Common myeloid progenitor, CD34-positive (primary cell): ENCODE measurements around the gene MEX3B.

Experiments
- CTCF ChIA-PET: fragments of 350-600 bp; sonication (Branson Sonifier 250); formaldehyde crosslinking; loops from one replicate; lab custom pipeline; 2021; ENCODE audit warnings: antibody characterized with exemption; lab: Charles Lee
- POLR2A ChIA-PET: fragments of 350-600 bp; sonication (Branson Sonifier 250); formaldehyde crosslinking; loops from one replicate; lab custom pipeline; 2021; ENCODE audit warnings: antibody characterized with exemption; lab: Charles Lee
- DNase-seq, 3 donors: peaks; one replicate each; pipeline versions ENCODE4 v3.0.0 to v3.0.0-alpha.2; 2013
- H3K27ac ChIP-seq, 2 experiments: 1 replicate in 1 of 2; 2 replicates in 1 of 2; pipeline ENCODE4 v1.7.0; 2013; ENCODE audit warnings: inconsistent platforms in 2 of 2, low read length in 2 of 2, mild to moderate bottlenecking in 2 of 2, low read depth in 1 of 2, moderate library complexity in 1 of 2; ENCODE audit not compliant: severe bottlenecking in 2 of 2, insufficient read depth in 1 of 2, poor library complexity in 1 of 2
- H3K27me3 ChIP-seq, 5 experiments: replicated peaks in 2 of 5; 1 replicate in 3 of 5; 2 replicates in 2 of 5; pipeline versions ENCODE4 v1.6.1 to v1.7.0; 2013; ENCODE audit warnings: low read length in 4 of 5, mild to moderate bottlenecking in 2 of 5, moderate library complexity in 2 of 5, inconsistent platforms in 1 of 5; ENCODE audit not compliant: insufficient read depth in 5 of 5, control insufficient read depth in 4 of 5
- H3K36me3 ChIP-seq, 4 experiments: 1 replicate in 2 of 4; 2 replicates in 2 of 4; pipeline versions ENCODE4 v1.6.1 to v1.7.0; 2013; ENCODE audit warnings: low read length in 3 of 4, control low read depth in 1 of 4, mild to moderate bottlenecking in 1 of 4; ENCODE audit not compliant: control insufficient read depth in 4 of 4, insufficient read depth in 4 of 4
- H3K4me1 ChIP-seq, 4 experiments: 1 replicate in 3 of 4; 2 replicates in 1 of 4; pipeline versions ENCODE4 v1.6.1 to v1.7.1; 2013; ENCODE audit warnings: low read length in 3 of 4, mild to moderate bottlenecking in 3 of 4, control low read depth in 1 of 4, inconsistent platforms in 1 of 4, moderate library complexity in 1 of 4; ENCODE audit not compliant: control insufficient read depth in 4 of 4, insufficient read depth in 4 of 4; ENCODE audit errors: control extremely low read depth in 1 of 4
- H3K4me3 ChIP-seq, 7 experiments: 1 replicate in 4 of 7; 2 replicates in 3 of 7; pipeline versions ENCODE4 v1.5.1 to v1.7.0; 2013; ENCODE audit warnings: mild to moderate bottlenecking in 7 of 7, low read length in 6 of 7, moderate library complexity in 6 of 7, inconsistent platforms in 2 of 7, low read depth in 2 of 7, control low read depth in 1 of 7; ENCODE audit not compliant: insufficient read depth in 4 of 7, control insufficient read depth in 1 of 7; ENCODE audit errors: extremely low read depth in 1 of 7
- H3K9me3 ChIP-seq, 5 experiments: 1 replicate in 4 of 5; 2 replicates in 1 of 5; pipeline versions ENCODE4 v1.6.1 to v1.7.1; 2013; ENCODE audit warnings: low read length in 4 of 5, mild to moderate bottlenecking in 2 of 5, inconsistent platforms in 1 of 5, low read depth in 1 of 5, moderate library complexity in 1 of 5; ENCODE audit not compliant: control insufficient read depth in 4 of 5, insufficient read depth in 2 of 5; ENCODE audit errors: control extremely low read depth in 1 of 5
- WGBS: methylation state at CpG from one replicate; pipeline ENCODE4 v1.1.5; 2013; ENCODE audit not compliant: insufficient coverage; 5-methylcytosine and 5-hydroxymethylcytosine counted together

MEX3B gene

GRCh38 chr15:82062479-82063454 lies 16.9 kb upstream of the MEX3B start:
- Histone ChIP-seq H3K27ac (no peak overlapping the region), H3K4me1 (peaks cover 0 to 15% (median 12%) of the 10 kb centered on the region in 4 experiments), H3K36me3 (no peaks in the 10 kb centered on the region), H3K9me3 (no peaks in the 10 kb centered on the region), H3K4me3 (peak overlapping the region in 3 of 7 experiments; percentile 0 to 30 (median 30)), H3K27me3 (peaks cover 0 to 14% (median 6%) of the 10 kb centered on the region in 5 experiments)
- WGBS: 20% methylated on average over 14 of the region's 20 CpGs
- ChIA-PET POLR2A (interaction anchor here (0.8 kb wide), 1 partner anchor 140 kb away, joined by 5 read pairs; no protein-coding TSS in a partner anchor), CTCF (interaction anchor here (1.2 to 2.2 kb wide), 4 partner anchors 11 to 581 kb away, joined by 3 to 9 read pairs (median 4); no protein-coding TSS in a partner anchor)
- peak in 1 of 3 donors; percentile 27 for DNase-seq

GRCh38 chr15:82060817-82061216 lies 15.0 kb upstream of the MEX3B start:
- H3K36me3 ChIP-seq: no peaks in the 10 kb centered on the region
- peaks cover 5 to 27% (median 6%) of the 10 kb centered on the region in 5 experiments for H3K27me3 ChIP-seq
- peaks cover 0 to 15% (median 13%) of the 10 kb centered on the region in 4 experiments for H3K4me1 ChIP-seq
- H3K27ac ChIP-seq: no peak overlapping the region
- DNase-seq: no peak
- no peaks in the 10 kb centered on the region for H3K9me3 ChIP-seq
- ChIA-PET POLR2A (no interaction called here), CTCF (no interaction called here)
- 86% methylated on average over 3 of the region's 5 CpGs for WGBS
- no peak overlapping the region for H3K4me3 ChIP-seq

GRCh38 chr15:82058517-82059204 lies 12.8 kb upstream of the MEX3B start:
- H3K36me3 ChIP-seq: no peaks in the 10 kb centered on the region
- WGBS: 36% methylated on average over 2 of the region's 2 CpGs
- no peak overlapping the region for H3K27ac ChIP-seq
- H3K4me3 ChIP-seq: no peak overlapping the region
- ChIA-PET CTCF (no interaction called here), POLR2A (interaction anchor here (0.6 kb wide), 1 partner anchor 589 kb away, joined by 3 read pairs; no protein-coding TSS in a partner anchor)
- peaks cover 0 to 15% (median 13%) of the 10 kb centered on the region in 4 experiments for H3K4me1 ChIP-seq
- DNase-seq: no peak
- H3K9me3 ChIP-seq: no peaks in the 10 kb centered on the region
- H3K27me3 ChIP-seq: peaks cover 5 to 27% (median 6%) of the 10 kb centered on the region in 5 experiments

GRCh38 chr15:82058026-82058425 lies 12.2 kb upstream of the MEX3B start:
- POLR2A ChIA-PET: interaction anchor here (0.6 kb wide), 1 partner anchor 13 kb away, joined by 3 read pairs; no protein-coding TSS in a partner anchor
- Histone ChIP-seq H3K4me3 (no peak overlapping the region), H3K36me3 (no peaks in the 10 kb centered on the region), H3K4me1 (peaks cover 0 to 13% (median 11%) of the 10 kb centered on the region in 4 experiments), H3K27ac (no peak overlapping the region), H3K9me3 (no peaks in the 10 kb centered on the region), H3K27me3 (peaks cover 5 to 27% (median 6%) of the 10 kb centered on the region in 5 experiments)
- 0% methylated on average over 1 of the region's 14 CpGs for WGBS
- no peak for DNase-seq
- CTCF ChIA-PET: interaction anchor here (1.1 kb wide), 1 partner anchor 9 kb away, joined by 3 read pairs; no protein-coding TSS in a partner anchor

GRCh38 chr15:82056958-82057823 lies 11.4 kb upstream of the MEX3B start:
- Histone ChIP-seq H3K4me3 (no peak overlapping the region), H3K27ac (no peak overlapping the region), H3K27me3 (peaks cover 5 to 24% (median 6%) of the 10 kb centered on the region in 5 experiments), H3K36me3 (no peaks in the 10 kb centered on the region), H3K9me3 (no peaks in the 10 kb centered on the region), H3K4me1 (peaks cover 0 to 6% (median 3%) of the 10 kb centered on the region in 4 experiments)
- CTCF ChIA-PET: interaction anchor here (1.1 kb wide), 1 partner anchor 8 kb away, joined by 3 read pairs; no protein-coding TSS in a partner anchor
- 56% methylated on average over 4 of the region's 7 CpGs for WGBS
- no peak for DNase-seq
- POLR2A ChIA-PET: interaction anchor here (0.6 kb wide), 1 partner anchor 12 kb away, joined by 3 read pairs; no protein-coding TSS in a partner anchor

- Histone ChIP-seq H3K27me3 (peaks cover 2 to 13% (median 5%) of the 10 kb centered on the region in 5 experiments), H3K27ac (no peak overlapping the region), H3K36me3 (no peaks in the 10 kb centered on the region), H3K4me1 (peaks cover 0 to 6% (median 4%) of the 10 kb centered on the region in 4 experiments), H3K4me3 (no peak overlapping the region), H3K9me3 (no peaks in the 10 kb centered on the region)
- no peak for DNase-seq
- WGBS: no CpG with 5 or more reads among the region's 12 CpGs
- ChIA-PET CTCF (no interaction called here), POLR2A (no interaction called here)
These were observed 6.9 kb upstream of the MEX3B start for GRCh38 chr15:82052751-82053150.
